Stimulated activated CD4-positive, alpha-beta T cell treated with anti-CD3 and anti-CD28 coated beads, Interleukin-2, amount 100 ng/mL, for 24 hours (primary cell): ENCODE results near the gene ESR1.
"Not testable (repeated sequence)": the region's sequence is repeated elsewhere in the genome, so short reads cannot be mapped to it uniquely, and the experiment has no call there.

Experiments
- DNase-seq, 2 donors: peaks; one replicate each; pipeline ENCODE4 v3.0.0-alpha.2; 2020

The ESR1 gene

DNA sequence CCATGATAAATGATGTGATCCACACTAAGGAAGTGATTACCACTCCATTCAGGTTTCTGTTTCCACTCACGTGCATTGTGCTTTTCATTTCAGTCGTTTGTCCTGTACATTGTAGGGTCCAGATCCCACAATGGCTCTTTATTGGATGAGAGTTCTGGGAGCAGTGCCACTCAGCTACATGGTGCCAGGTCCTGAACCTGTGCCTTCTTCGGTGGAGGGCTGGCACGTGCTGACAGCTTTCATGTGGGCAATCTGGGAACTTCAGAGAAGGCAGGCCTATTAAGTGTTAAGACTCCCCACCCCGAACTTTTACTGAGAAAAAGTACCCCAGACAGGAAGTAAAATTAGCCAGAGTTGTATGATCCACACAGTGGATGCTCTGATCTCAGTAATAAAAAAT, 255.0 kb downstream of the ESR1 start:
- DNase-seq = no peak

- no peak for DNase-seq
Measured at GRCh38 chr6:152063170-152063921, 255.9 kb downstream of the ESR1 start.

DNA sequence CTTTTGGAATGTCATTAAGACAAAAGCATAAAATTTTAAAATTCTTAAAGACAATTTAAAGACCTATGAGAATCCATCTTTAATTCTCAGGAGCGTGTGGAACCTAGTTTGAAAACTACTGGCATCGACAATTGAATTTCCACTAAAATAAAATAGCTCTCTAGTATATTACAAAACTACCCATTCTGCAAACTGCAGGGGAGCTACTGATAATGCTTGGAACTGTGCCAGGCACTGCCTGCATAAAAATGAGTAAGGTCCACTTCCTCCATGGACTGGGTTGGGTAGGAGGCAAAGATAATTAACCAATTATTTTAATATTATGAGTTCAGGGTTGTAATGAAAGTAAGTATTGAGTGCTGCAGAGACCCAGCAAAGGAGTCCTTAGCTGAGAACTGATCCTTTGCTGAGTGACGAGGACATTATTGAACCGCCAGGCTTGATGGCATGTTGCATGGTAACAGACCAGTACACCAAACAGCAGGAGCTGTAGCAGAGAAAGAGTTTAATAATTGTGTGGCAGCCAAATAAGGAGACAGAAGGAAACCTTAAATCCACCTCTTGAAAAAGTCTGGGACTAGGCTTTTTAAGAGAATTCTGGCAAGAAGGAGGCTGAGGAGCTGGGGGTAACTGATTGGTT, 261.3 kb downstream of the ESR1 start:
- no peak for DNase-seq

DNA sequence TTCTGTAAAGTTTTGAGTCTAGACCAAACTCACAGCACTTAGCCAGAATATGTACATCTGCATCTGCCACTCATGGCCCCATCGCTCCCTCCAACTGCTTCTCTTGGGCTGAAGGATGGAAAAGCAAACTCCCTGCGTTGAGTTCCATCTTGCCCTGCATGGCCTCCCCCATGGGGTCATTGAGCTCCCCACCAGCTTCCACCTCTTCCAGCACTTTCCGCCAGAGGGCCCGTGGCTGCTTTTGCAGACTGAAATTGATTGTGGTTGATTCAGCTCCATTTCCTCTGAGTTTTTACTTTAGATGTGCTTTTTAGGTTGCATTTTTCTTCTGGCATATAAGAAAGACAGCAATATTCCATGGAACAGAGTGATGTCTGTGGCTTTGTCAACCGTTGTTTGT, 263.1 kb downstream of the ESR1 start:
- no peak for DNase-seq

GRCh38 chr6:152071318-152071717, 263.8 kb downstream of the ESR1 start:
- DNase-seq = no peak

DNA sequence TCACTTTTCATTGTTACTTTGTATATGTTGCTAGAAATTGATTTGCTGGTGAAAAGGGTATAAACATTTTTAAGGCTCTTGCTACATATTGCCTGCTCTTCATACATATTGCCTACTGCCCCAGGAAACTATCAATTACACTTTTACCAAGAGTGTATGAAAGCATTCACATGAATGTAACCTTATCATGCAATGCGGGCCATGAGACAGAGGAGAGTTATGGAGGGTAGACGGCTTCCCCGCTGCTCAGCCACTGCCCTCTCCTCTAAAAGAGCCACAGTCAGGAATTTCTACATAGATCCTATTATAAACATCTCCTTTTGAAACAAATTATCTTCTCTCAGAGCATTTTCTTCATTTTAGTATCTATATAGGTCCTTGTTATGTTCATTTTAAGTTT, 264.4 kb downstream of the ESR1 start:
- no peak for DNase-seq

DNA sequence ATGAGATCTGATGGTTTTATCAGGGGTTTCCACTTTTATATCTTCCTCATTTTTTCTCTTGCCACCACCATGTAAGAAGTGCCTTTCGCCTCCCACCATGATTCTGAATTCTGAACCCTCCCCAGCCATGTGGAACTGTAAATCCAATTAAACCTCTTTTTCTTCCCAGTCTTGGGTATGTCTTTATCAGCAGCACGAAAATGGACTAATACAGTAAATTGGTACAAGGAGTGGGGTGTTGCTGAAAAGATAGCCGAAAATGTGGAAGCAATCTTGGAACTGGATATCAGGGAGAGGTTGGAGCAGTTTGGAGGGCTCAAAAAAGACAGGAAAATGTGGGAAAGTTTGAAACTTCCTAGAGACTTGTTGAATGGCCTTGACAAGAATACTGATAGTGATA, 268.8 kb downstream of the ESR1 start:
- not testable (repeated sequence) for DNase-seq

- DNase-seq = no peak
Measured at GRCh38 chr6:152078001-152078400, 270.5 kb downstream of the ESR1 start.

- DNase-seq = no peak
Measured at GRCh38 chr6:152078804-152079203, 271.3 kb downstream of the ESR1 start.

DNA sequence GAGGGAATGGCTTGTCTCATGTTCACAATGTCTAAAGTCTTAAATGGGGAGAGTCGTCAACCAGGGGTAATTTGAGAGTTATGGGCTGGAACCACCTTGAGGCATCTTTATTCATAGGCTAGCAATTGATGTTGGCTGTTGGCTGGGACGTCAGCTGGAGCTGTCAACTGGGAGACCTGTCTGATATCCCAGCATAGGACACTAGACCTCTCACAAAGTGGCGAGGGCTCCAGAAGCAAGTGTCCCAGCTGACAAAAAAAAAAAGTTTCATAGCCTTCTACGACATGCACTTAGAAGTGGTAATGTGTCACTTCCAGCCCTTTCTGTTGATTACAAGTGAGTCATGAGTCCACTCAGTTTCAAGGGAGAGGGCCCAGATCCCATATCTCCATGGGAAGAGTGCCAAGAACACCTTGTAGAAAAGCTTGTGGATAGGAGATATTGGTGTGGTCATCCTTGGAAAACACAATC, 278.0 kb downstream of the ESR1 start:
- DNase-seq = no peak

GRCh38 chr6:152086223-152086873, 278.9 kb downstream of the ESR1 start:
- no peak for DNase-seq

GRCh38 chr6:152087096-152087495, 279.6 kb downstream of the ESR1 start:
- DNase-seq = no peak

GRCh38 chr6:152087701-152088100, 280.2 kb downstream of the ESR1 start:
- no peak for DNase-seq

DNA sequence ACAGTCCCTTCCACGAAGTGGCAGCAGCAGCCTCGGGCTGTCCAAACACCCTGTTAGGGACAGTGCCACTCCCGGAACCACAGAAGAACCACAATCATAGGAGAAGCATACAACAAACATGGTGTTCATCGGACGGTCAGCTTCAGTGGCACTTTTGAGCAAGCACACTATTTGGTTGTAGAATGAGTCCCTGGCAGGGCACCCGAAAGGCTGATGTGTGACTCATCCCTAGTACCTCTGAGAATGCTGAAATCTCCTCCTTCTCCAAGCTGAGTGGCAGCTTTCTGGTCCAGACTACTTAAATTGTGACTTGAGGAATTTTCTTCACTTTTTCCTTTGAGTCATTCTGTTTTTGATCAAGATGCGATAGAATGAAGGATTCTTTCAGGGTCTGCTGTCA, 282.5 kb downstream of the ESR1 start:
- DNase-seq = no peak

DNA sequence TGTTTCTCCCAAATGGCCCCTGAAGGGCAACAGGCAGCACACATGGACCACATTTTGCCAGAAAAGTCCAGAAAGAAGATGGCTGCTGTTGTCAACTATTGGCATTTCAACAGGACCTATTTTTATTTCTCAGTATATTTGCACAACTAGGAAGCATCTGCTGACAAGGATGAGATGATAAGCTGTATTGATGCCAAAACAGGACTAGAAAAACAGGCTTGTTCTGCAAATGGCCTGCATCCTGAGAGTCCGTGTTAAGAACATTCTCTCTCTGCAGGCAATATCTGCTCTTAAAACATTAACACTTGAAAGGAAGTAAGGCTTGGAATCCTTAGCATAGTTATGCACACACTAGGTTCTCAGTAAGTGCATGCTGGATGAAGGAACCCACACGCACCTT, 283.7 kb downstream of the ESR1 start:
- DNase-seq = no peak

DNA sequence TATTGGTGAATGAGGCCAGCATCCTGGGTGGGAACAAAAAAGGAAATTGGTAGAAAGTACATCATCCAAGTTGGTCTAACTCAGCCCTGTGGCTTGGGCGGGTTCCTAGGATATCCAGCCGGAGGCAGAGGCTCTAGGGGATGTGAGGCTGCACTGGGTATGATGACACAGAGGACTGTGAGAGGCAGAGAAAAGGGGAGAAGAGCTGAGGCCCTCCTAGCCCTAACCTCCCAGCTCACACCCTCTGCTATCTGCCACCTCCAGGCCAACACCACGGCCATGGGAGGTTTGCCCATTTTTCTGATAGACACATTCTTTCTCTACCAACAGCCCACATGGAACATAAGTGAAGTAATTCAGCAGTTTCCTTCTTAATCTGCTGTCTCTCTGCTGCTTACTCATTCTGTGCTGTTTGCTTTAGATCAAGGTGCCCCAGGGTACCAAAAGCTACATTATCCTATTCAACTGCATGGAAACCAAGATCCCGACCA, 284.4 kb downstream of the ESR1 start:
- no peak for DNase-seq

GRCh38 chr6:152093711-152094110, 286.2 kb downstream of the ESR1 start:
- no peak for DNase-seq

GRCh38 chr6:152094276-152094675, 286.8 kb downstream of the ESR1 start:
- DNase-seq = no peak

DNA sequence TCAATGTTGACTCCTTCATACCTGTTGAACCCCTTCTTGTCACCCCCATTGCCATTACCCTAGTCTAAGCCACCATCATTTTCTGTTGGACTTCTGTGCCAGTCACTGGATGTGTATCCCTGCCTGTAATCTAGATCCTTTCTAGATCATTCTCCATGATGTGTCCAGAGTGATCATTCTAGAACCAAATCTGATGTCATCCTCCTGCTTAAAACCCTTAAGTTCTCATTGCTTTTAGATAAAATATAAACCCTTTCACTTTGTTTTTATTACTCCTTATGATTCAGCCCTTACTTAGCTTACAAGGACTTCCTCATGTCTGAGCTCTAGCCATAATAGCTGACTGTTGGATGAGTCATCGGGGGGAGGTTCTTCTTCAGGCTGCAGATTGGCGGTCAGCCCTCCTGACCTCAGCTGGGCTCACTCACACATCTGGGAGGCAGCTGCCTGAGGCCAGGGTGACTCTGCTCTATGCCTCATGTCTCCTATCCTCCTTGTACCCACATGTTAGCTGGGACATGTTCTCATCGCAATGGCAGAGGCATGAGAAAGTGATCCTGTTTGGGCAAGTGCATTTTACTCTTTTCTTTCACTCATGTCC, 287.6 kb downstream of the ESR1 start:
- peak in 1 of 2 donors; percentile 12 for DNase-seq

DNA sequence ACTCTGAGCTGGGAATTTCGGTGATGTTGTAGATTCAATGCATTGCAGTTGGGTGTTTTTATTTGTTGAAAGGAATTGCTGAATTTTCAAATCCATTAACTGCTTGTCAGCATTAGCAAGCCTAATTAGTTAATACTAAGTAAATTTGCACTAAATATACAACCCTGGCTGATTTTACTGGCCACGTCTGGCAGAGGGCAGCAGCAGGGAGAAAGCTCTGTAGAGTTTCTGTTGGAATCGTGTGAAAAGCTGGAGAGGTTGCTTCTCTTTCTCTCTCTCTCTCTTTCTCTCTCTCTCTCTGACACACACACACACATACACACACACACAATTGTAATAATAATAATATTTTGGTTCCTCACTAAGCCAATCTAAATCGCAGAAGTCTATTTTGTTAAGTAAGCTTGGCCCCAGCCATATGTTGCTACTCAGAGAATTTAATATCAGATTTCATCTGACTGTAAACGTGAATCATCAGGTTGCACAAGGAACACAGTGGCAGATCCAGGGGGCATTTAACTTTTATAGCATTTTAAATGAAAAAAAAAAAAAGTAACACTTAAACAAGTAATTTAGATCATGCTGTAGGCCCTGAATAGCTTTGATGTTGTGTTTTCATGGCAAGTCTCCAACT, 289.5 kb downstream of the ESR1 start:
- DNase-seq = no peak

DNA sequence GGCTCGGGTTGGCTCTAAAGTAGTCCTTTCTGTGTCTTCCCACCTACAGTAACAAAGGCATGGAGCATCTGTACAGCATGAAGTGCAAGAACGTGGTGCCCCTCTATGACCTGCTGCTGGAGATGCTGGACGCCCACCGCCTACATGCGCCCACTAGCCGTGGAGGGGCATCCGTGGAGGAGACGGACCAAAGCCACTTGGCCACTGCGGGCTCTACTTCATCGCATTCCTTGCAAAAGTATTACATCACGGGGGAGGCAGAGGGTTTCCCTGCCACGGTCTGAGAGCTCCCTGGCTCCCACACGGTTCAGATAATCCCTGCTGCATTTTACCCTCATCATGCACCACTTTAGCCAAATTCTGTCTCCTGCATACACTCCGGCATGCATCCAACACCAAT, 291.2 kb downstream of the ESR1 start:
- DNase-seq = no peak

DNA sequence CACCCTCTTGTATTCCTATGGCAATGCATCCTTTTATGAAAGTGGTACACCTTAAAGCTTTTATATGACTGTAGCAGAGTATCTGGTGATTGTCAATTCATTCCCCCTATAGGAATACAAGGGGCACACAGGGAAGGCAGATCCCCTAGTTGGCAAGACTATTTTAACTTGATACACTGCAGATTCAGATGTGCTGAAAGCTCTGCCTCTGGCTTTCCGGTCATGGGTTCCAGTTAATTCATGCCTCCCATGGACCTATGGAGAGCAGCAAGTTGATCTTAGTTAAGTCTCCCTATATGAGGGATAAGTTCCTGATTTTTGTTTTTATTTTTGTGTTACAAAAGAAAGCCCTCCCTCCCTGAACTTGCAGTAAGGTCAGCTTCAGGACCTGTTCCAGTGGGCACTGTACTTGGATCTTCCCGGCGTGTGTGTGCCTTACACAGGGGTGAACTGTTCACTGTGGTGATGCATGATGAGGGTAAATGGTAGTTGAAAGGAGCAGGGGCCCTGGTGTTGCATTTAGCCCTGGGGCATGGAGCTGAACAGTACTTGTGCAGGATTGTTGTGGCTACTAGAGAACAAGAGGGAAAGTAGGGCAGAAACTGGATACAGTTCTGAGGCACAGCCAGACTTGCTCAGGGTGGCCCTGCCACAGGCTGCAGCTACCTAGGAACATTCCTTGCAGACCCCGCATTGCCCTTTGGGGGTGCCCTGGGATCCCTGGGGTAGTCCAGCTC, 292.1 kb downstream of the ESR1 start:
- DNase-seq = no peak
